DOHH2 (cell line): ENCODE measurements around the gene NBEAL2.

Experiments used
- EZH2phosphoT487 ChIP-seq: fragments of 200-600 bp; sonication (generic); IDR thresholded peaks from 2 replicates; pipeline ENCODE4 v1.6.1; 2017; ENCODE audit warnings: borderline replicate concordance, mild to moderate bottlenecking, antibody characterized with exemption, low read length, moderate library complexity, mixed read lengths
- TF ChIP-seq, protein P1 (sequence below): fragments of 200-600 bp; sonication (generic); IDR thresholded peaks from one replicate; pipeline ENCODE4 v1.5.1; 2014; ENCODE audit warnings: antibody characterized with exemption, mild to moderate bottlenecking, low read depth, low read length; ENCODE audit not compliant: poor library complexity, severe bottlenecking

DNA sequence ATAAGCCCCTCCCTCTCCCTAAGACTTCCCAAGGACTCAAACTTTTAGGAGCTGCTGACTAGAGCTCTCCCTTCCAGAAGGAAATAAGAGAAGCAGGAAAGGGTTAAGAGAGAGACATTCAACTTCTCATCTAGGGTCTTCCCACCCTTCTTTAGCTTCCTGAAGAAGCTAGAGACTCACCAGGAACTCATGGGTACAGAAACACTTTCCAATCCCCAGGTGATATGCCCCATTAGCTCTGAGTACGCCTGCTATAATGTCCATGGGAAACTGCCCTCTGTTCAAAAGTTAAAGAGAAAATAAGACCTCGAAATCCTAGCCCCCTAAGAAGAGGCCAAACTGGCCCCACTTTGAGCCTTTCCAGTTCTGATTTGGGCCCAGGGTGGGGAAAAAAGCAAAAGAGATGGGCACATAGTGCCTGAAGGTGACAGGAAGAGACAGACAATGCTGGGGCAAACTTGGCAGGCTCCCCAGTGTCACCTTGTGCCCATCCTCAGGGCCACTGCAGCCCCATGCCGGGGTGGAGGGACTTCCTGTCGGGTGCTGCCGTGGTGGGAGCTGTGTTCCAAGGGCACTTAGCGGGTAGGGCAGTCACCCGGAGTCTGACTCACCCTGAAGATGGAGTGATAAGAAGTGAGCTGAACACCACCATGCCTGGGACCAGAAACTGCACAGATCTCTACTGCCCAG, 32.5 kb upstream of the NBEAL2 start:
- no peak for TF ChIP-seq EZH2phosphoT487
- TF ChIP-seq, protein P1, sequence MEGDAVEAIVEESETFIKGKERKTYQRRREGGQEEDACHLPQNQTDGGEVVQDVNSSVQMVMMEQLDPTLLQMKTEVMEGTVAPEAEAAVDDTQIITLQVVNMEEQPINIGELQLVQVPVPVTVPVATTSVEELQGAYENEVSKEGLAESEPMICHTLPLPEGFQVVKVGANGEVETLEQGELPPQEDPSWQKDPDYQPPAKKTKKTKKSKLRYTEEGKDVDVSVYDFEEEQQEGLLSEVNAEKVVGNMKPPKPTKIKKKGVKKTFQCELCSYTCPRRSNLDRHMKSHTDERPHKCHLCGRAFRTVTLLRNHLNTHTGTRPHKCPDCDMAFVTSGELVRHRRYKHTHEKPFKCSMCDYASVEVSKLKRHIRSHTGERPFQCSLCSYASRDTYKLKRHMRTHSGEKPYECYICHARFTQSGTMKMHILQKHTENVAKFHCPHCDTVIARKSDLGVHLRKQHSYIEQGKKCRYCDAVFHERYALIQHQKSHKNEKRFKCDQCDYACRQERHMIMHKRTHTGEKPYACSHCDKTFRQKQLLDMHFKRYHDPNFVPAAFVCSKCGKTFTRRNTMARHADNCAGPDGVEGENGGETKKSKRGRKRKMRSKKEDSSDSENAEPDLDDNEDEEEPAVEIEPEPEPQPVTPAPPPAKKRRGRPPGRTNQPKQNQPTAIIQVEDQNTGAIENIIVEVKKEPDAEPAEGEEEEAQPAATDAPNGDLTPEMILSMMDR: no peak
